HG02852 (cell line): ENCODE data around the gene CRY1.

Experiments used
- ATAC-seq: cut with Tn5 transposase; IDR thresholded peaks from one replicate; pipeline ENCODE4 v1.9.1; 2021; ENCODE audit warnings: mild to moderate bottlenecking, moderate library complexity; ENCODE audit not compliant: unreplicated experiment

CRY1 gene

GRCh38 chr12:107093417-107094182 is at the start of gene CRY1:
Gene CRY1, minus strand, starts transcription at chr12:107093549. Its CDS starts 588 bp downstream, at chr12:107092961.
- peak; percentile 92 for ATAC-seq

- no peak for ATAC-seq
Measured at GRCh38 chr12:107139787-107140186, 46.4 kb upstream of the CRY1 start.

- ATAC-seq = no peak
Measured at GRCh38 chr12:107138990-107139389, 45.6 kb upstream of the CRY1 start.

- ATAC-seq = no peak
Measured at GRCh38 chr12:107135177-107135576, 41.8 kb upstream of the CRY1 start.

- no peak for ATAC-seq
Measured at GRCh38 chr12:107134558-107134957, 41.2 kb upstream of the CRY1 start.

- ATAC-seq = no peak
Measured at GRCh38 chr12:107133462-107133861, 40.1 kb upstream of the CRY1 start.

GRCh38 chr12:107131832-107132616 is 38.7 kb upstream of the CRY1 start:
- no peak for ATAC-seq

- ATAC-seq = no peak
Measured at GRCh38 chr12:107130830-107131611, 37.7 kb upstream of the CRY1 start.

- no peak for ATAC-seq
Measured at GRCh38 chr12:107129315-107129930, 36.1 kb upstream of the CRY1 start.

GRCh38 chr12:107127482-107128430 is 34.4 kb upstream of the CRY1 start:
- ATAC-seq = no peak

GRCh38 chr12:107126796-107127481 is 33.6 kb upstream of the CRY1 start:
- no peak for ATAC-seq

- ATAC-seq = no peak
Measured at GRCh38 chr12:107125833-107126232, 32.5 kb upstream of the CRY1 start.

GRCh38 chr12:107122452-107122958 is 29.2 kb upstream of the CRY1 start:
- no peak for ATAC-seq

- ATAC-seq = no peak
Measured at GRCh38 chr12:107119091-107119490, 25.7 kb upstream of the CRY1 start.

- no peak for ATAC-seq
Measured at GRCh38 chr12:107118624-107119023, 25.3 kb upstream of the CRY1 start.

GRCh38 chr12:107115119-107115518 is 21.8 kb upstream of the CRY1 start:
- no peak for ATAC-seq

GRCh38 chr12:107111314-107111713 is 18.0 kb upstream of the CRY1 start:
- no peak for ATAC-seq

- ATAC-seq = no peak
Measured at GRCh38 chr12:107109726-107110719, 16.7 kb upstream of the CRY1 start.
